Activated CD8-positive, alpha-beta memory T cell treated with anti-CD3 and anti-CD28 coated beads, Interleukin-2, amount 10 ng/mL, durations not matched to agents 7 days and 5 days (primary cell): ENCODE measurements around the gene BCAP29. TPM values are rescaled to one million over a fixed set of nuclear protein-coding genes. Genes with fewer than 3 reads are reported as not detected.

Source experiments
- ATAC-seq: fragments of 150-1000 bp; cut with Tn5 transposase; one replicate; pipeline ENCODE4 v1.10.0; 2021; ENCODE audit warnings: moderate library complexity
- CTCF ChIA-PET: fragments of 350-600 bp; sonication (Branson Sonifier 250); formaldehyde crosslinking; loops from one replicate; lab custom pipeline; 2021; ENCODE audit warnings: antibody characterized with exemption; lab: Charles Lee
- DNase-seq: peaks from one replicate; pipeline ENCODE4 v3.0.0-alpha.2; 2020
- H3K27ac Mint-ChIP-seq: one replicate; pipeline ENCODE4 v1.8.0; 2021; ENCODE audit warnings: mild to moderate bottlenecking, mixed read lengths
- H3K27me3 Mint-ChIP-seq: one replicate; pipeline ENCODE4 v1.8.0; 2021; ENCODE audit warnings: mixed read lengths
- H3K36me3 Mint-ChIP-seq: one replicate; pipeline ENCODE4 v1.8.0; 2021; ENCODE audit warnings: mild to moderate bottlenecking, mixed read lengths
- H3K4me1 Mint-ChIP-seq: one replicate; pipeline ENCODE4 v1.8.0; 2021; ENCODE audit warnings: mixed read lengths
- H3K4me3 Mint-ChIP-seq: one replicate; pipeline ENCODE4 v1.8.0; 2021; ENCODE audit warnings: mild to moderate bottlenecking, moderate library complexity, mixed read lengths
- H3K9me3 Mint-ChIP-seq: one replicate; pipeline ENCODE4 v1.8.0; 2022; ENCODE audit warnings: low read depth, mixed read lengths
- total RNA-seq, 2 experiments: library from RNA; stranded (reverse); gene quantifications; one replicate each; pipeline ENCODE4 v1.2.3, GENCODE V29; 2021

The BCAP29 gene
- total RNA-seq, 2 experiments from 2014 or later: 42.7 to 47.1 TPM

GRCh38 chr7:107643407-107643806 lies 63.4 kb downstream of the BCAP29 start:
- CTCF ChIA-PET: no interaction called here
- ATAC-seq (no peak), DNase-seq (no peak)
- Mint-ChIP-seq H3K4me3 (no peak overlapping the region), H3K4me1 (peaks cover 24% of the 10 kb centered on the region), H3K9me3 (peaks cover 7% of the 10 kb centered on the region), H3K27me3 (peaks cover 23% of the 10 kb centered on the region), H3K27ac (no peak overlapping the region), H3K36me3 (peaks cover 27% of the 10 kb centered on the region)

- peaks cover 19% of the 10 kb centered on the region for H3K4me1 Mint-ChIP-seq
- peaks cover 7% of the 10 kb centered on the region for H3K9me3 Mint-ChIP-seq
- H3K27me3 Mint-ChIP-seq: peaks cover 23% of the 10 kb centered on the region
- ATAC-seq (no peak), DNase-seq (no peak)
- CTCF ChIA-PET: no interaction called here
- peaks cover 26% of the 10 kb centered on the region for H3K36me3 Mint-ChIP-seq
- H3K4me3 Mint-ChIP-seq: peak overlapping the region; percentile 6
- peak overlapping the region; percentile 58 for H3K27ac Mint-ChIP-seq
Measured at GRCh38 chr7:107643938-107644308, 63.9 kb downstream of the BCAP29 start.

GRCh38 chr7:107644309-107644974 lies 64.4 kb downstream of the BCAP29 start:
- H3K36me3 Mint-ChIP-seq: peaks cover 23% of the 10 kb centered on the region
- CTCF ChIA-PET: interaction anchor here (0.7 to 1.0 kb wide), 3 partner anchors 8 to 16 kb away, joined by 3 read pairs; no protein-coding TSS in a partner anchor
- DNase-seq (no peak), ATAC-seq (no peak)
- H3K27me3 Mint-ChIP-seq: peaks cover 22% of the 10 kb centered on the region
- H3K4me1 Mint-ChIP-seq: peaks cover 16% of the 10 kb centered on the region
- peak overlapping the region; percentile 6 for H3K4me3 Mint-ChIP-seq
- H3K9me3 Mint-ChIP-seq: peaks cover 7% of the 10 kb centered on the region
- peak overlapping the region; percentile 58 for H3K27ac Mint-ChIP-seq

- Mint-ChIP-seq H3K4me3 (no peak overlapping the region), H3K36me3 (peaks cover 16% of the 10 kb centered on the region), H3K4me1 (peaks cover 23% of the 10 kb centered on the region), H3K27ac (no peak overlapping the region), H3K9me3 (peaks cover 5% of the 10 kb centered on the region), H3K27me3 (peaks cover 6% of the 10 kb centered on the region)
- CTCF ChIA-PET: interaction anchor here (1.3 kb wide), 1 partner anchor 9 kb away, joined by 4 read pairs; the partner anchor contains the start of gene SLC26A4
- DNase-seq: no peak
- ATAC-seq: no peak
Measured at GRCh38 chr7:107652642-107653041, 72.6 kb downstream of the BCAP29 start.

- DNase-seq (no peak), ATAC-seq (no peak)
- Mint-ChIP-seq H3K27ac (peak overlapping the region; percentile 90), H3K27me3 (peaks cover 2% of the 10 kb centered on the region), H3K4me3 (no peak overlapping the region), H3K9me3 (no peaks in the 10 kb centered on the region), H3K36me3 (peaks cover 14% of the 10 kb centered on the region), H3K4me1 (peaks cover 67% of the 10 kb centered on the region)
- CTCF ChIA-PET: interaction anchor here (1.0 to 1.9 kb wide), 2 partner anchors 14 to 64 kb away, joined by 3 read pairs; no protein-coding TSS in a partner anchor
Measured at GRCh38 chr7:107658467-107658866, 78.4 kb downstream of the BCAP29 start.

- Mint-ChIP-seq H3K27me3 (peaks cover 2% of the 10 kb centered on the region), H3K9me3 (no peaks in the 10 kb centered on the region), H3K27ac (peak overlapping the region; percentile 90), H3K4me1 (peaks cover 68% of the 10 kb centered on the region), H3K36me3 (peaks cover 21% of the 10 kb centered on the region), H3K4me3 (peak overlapping the region; percentile 97)
- CTCF ChIA-PET: interaction anchor here (1.0 to 2.6 kb wide), 4 partner anchors 20 to 83 kb away, joined by 3 to 12 read pairs (median 4); partner anchors contain the start of gene BCAP29
- ATAC-seq (peak; percentile 70), DNase-seq (peak; percentile 74)
Measured at GRCh38 chr7:107659666-107660065, 79.6 kb downstream of the BCAP29 start.

- H3K4me1 Mint-ChIP-seq: peaks cover 66% of the 10 kb centered on the region
- CTCF ChIA-PET: interaction anchor here (1.0 to 2.6 kb wide), 9 partner anchors 8 to 230 kb away, joined by 3 to 12 read pairs (median 4); partner anchors contain the start of gene BCAP29
- peaks cover 2% of the 10 kb centered on the region for H3K27me3 Mint-ChIP-seq
- no peaks in the 10 kb centered on the region for H3K9me3 Mint-ChIP-seq
- DNase-seq (peak; percentile 78), ATAC-seq (peak; percentile 50)
- H3K27ac Mint-ChIP-seq: peak within 1 kb of the TSS; percentile 90
- H3K36me3 Mint-ChIP-seq: peaks cover 24% of the 10 kb centered on the region
- H3K4me3 Mint-ChIP-seq: peak within 1 kb of the TSS; percentile 97
Measured at GRCh38 chr7:107660381-107661080, 80.5 kb downstream of the BCAP29 start, which contains the start of gene SLC26A4. Gene SLC26A4, plus strand, starts transcription at chr7:107660828. Its CDS starts 814 bp downstream, at chr7:107661642.

GRCh38 chr7:107661081-107661864 lies 81.2 kb downstream of the BCAP29 start:
- H3K27me3 Mint-ChIP-seq: peaks cover 2% of the 10 kb centered on the region
- CTCF ChIA-PET: interaction anchor here (0.6 to 2.6 kb wide), 17 partner anchors 9 to 509 kb away, joined by 3 to 12 read pairs (median 4); no protein-coding TSS in a partner anchor
- peak; percentile 74 for DNase-seq
- no peaks in the 10 kb centered on the region for H3K9me3 Mint-ChIP-seq
- peaks cover 23% of the 10 kb centered on the region for H3K36me3 Mint-ChIP-seq
- peak; percentile 62 for ATAC-seq
- H3K27ac Mint-ChIP-seq: peak overlapping the region; percentile 90
- H3K4me3 Mint-ChIP-seq: peak overlapping the region; percentile 97
- H3K4me1 Mint-ChIP-seq: peaks cover 62% of the 10 kb centered on the region

GRCh38 chr7:107661865-107662379 lies 81.9 kb downstream of the BCAP29 start:
- CTCF ChIA-PET: interaction anchor here (0.8 to 2.6 kb wide), 16 partner anchors 9 to 509 kb away, joined by 3 to 12 read pairs (median 4); no protein-coding TSS in a partner anchor
- ATAC-seq: no peak
- peaks cover 2% of the 10 kb centered on the region for H3K27me3 Mint-ChIP-seq

GRCh38 chr7:107663196-107663595 lies 83.2 kb downstream of the BCAP29 start:
- DNase-seq (no peak), ATAC-seq (no peak)
- H3K9me3 Mint-ChIP-seq: no peaks in the 10 kb centered on the region
- CTCF ChIA-PET: interaction anchor here (2.0 kb wide), 1 partner anchor 66 kb away, joined by 5 read pairs; no protein-coding TSS in a partner anchor
- H3K36me3 Mint-ChIP-seq: peaks cover 20% of the 10 kb centered on the region
- no peak overlapping the region for H3K4me3 Mint-ChIP-seq
- peaks cover 2% of the 10 kb centered on the region for H3K27me3 Mint-ChIP-seq
- peaks cover 53% of the 10 kb centered on the region for H3K4me1 Mint-ChIP-seq
- H3K27ac Mint-ChIP-seq: no peak overlapping the region

More at GRCh38 chr7:107661865-107662379, 81.9 kb downstream of the BCAP29 start:
- H3K4me1 Mint-ChIP-seq: peaks cover 59% of the 10 kb centered on the region
- H3K27ac Mint-ChIP-seq: peak overlapping the region; percentile 39
- H3K9me3 Mint-ChIP-seq: no peaks in the 10 kb centered on the region
- DNase-seq: no peak
- peaks cover 22% of the 10 kb centered on the region for H3K36me3 Mint-ChIP-seq
- H3K4me3 Mint-ChIP-seq: peak overlapping the region; percentile 97

GRCh38 chr7:107666790-107667189 lies 86.7 kb downstream of the BCAP29 start:
- peaks cover 34% of the 10 kb centered on the region for H3K36me3 Mint-ChIP-seq
- H3K27me3 Mint-ChIP-seq: peaks cover 2% of the 10 kb centered on the region
- CTCF ChIA-PET: no interaction called here
- H3K4me1 Mint-ChIP-seq: peaks cover 46% of the 10 kb centered on the region
- H3K9me3 Mint-ChIP-seq: no peaks in the 10 kb centered on the region
- ATAC-seq (no peak), DNase-seq (no peak)
- H3K4me3 Mint-ChIP-seq: no peak overlapping the region
- H3K27ac Mint-ChIP-seq: no peak overlapping the region

GRCh38 chr7:107667341-107667740 lies 87.3 kb downstream of the BCAP29 start:
- Mint-ChIP-seq H3K4me3 (no peak overlapping the region), H3K27ac (no peak overlapping the region), H3K9me3 (no peaks in the 10 kb centered on the region), H3K27me3 (peaks cover 1% of the 10 kb centered on the region), H3K4me1 (peaks cover 41% of the 10 kb centered on the region), H3K36me3 (peaks cover 34% of the 10 kb centered on the region)
- CTCF ChIA-PET: no interaction called here
- ATAC-seq (no peak), DNase-seq (no peak)
